ENCODE data around the gene CBX4. TPM values are rescaled to one million over a fixed set of nuclear protein-coding genes. Genes with fewer than 3 reads are reported as not detected.

The CBX4 gene
- total and polyA plus RNA-seq, 2 of the 13 experiments (the other 11 are each of a cell fraction or from before 2014, with no cell fraction given): 25.8 to 50.8 TPM

DNA sequence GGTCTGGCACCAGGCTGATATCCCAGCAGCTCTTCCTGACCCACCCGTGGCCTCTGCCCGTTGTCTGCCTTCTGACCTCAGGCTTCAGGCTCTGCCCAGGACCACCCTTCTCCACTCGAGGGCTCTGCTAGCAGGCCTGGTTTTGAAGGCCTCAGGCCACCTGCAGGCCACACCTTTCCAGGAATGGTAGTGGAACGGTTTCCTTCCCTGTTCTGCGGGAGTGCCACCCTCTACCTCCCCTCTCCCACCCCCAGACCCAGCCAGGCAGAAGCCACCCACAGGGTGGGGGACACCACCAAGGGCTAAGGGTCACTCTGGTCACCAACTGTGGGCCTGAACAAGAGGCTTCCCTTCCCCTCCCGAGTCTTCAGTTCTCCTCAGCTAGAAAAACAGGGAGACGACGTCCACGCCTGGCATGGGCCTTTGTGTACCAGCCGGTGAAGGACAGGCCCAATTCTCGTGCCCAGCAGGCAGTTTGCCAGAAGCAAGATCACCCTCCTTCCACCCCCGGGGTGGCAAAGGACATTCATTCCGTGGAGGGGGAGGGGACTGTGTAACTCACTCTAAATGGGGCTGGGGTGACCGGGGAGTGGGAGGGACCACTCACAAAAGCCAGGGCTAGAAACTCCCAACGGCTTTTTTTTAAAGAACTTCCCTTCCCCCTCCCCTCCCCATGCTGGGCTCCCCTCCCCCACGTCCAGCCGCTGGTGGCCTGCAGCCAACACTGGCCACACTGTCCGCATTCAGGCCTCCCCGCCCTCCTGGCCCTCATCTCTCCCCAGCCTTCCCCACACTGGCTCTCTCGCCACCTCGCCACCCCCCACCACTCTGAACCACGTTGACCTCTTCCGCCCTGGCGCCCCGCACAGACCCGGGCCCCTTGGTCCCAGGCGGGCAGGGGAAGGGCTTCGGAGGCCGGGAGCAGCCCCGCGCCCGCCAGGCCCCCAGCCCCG lies 7.7 kb downstream of the CBX4 start (continued):
- TF ChIP-seq RFXAP (CRISPR knock-in tag; IDR thresholded peaks at IDR 0.05; ENCODE audit: borderline replicate concordance): no peak
- TF ChIP-seq ZNF335 (CRISPR knock-in tag; IDR thresholded peaks at IDR 0.05): peak; percentile 69
- TF ChIP-seq HNRNPL (IDR thresholded peaks at IDR 0.05; ENCODE audit: low read depth, low read length): peak; percentile 90; the same call in 1 of the 2 replicates
- no peak for TF ChIP-seq EZH2 (conservative IDR thresholded peaks at IDR 0.05; ENCODE audit: low read depth, low read length)
- TF ChIP-seq, protein P1, sequence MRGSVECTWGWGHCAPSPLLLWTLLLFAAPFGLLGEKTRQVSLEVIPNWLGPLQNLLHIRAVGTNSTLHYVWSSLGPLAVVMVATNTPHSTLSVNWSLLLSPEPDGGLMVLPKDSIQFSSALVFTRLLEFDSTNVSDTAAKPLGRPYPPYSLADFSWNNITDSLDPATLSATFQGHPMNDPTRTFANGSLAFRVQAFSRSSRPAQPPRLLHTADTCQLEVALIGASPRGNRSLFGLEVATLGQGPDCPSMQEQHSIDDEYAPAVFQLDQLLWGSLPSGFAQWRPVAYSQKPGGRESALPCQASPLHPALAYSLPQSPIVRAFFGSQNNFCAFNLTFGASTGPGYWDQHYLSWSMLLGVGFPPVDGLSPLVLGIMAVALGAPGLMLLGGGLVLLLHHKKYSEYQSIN (CRISPR knock-in tag; IDR thresholded peaks at IDR 0.05; ENCODE audit: borderline replicate concordance): no peak
- TF ChIP-seq, protein P2, sequence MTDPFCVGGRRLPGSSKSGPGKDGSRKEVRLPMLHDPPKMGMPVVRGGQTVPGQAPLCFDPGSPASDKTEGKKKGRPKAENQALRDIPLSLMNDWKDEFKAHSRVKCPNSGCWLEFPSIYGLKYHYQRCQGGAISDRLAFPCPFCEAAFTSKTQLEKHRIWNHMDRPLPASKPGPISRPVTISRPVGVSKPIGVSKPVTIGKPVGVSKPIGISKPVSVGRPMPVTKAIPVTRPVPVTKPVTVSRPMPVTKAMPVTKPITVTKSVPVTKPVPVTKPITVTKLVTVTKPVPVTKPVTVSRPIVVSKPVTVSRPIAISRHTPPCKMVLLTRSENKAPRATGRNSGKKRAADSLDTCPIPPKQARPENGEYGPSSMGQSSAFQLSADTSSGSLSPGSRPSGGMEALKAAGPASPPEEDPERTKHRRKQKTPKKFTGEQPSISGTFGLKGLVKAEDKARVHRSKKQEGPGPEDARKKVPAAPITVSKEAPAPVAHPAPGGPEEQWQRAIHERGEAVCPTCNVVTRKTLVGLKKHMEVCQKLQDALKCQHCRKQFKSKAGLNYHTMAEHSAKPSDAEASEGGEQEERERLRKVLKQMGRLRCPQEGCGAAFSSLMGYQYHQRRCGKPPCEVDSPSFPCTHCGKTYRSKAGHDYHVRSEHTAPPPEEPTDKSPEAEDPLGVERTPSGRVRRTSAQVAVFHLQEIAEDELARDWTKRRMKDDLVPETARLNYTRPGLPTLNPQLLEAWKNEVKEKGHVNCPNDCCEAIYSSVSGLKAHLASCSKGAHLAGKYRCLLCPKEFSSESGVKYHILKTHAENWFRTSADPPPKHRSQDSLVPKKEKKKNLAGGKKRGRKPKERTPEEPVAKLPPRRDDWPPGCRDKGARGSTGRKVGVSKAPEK (CRISPR knock-in tag; IDR thresholded peaks at IDR 0.05; ENCODE audit: borderline replicate concordance): no peak; the same call in 1 of the 2 replicates
- 0 out of 2 replicates have a peak, but pooled peaks have one; percentile 21 for TF ChIP-seq KAT8 (CRISPR knock-in tag; IDR thresholded peaks at IDR 0.05)
- TF ChIP-seq, protein P3, sequence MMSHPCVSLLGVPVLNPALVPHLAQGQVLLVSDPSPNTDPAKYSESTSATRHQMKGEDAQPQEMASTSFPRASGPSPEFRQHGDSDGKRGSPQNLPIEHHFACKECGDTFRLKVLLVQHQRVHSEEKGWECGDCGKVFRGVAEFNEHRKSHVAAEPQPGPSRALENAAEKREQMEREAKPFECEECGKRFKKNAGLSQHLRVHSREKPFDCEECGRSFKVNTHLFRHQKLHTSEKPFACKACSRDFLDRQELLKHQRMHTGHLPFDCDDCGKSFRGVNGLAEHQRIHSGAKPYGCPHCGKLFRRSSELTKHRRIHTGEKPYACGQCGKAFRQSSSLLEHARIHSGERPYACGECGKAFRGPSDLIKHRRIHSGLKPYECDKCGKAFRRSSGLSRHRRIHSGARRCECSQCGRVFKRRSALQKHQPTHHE (CRISPR knock-in tag; IDR thresholded peaks at IDR 0.05; ENCODE audit: borderline replicate concordance): no peak; the same call in 1 of the 2 replicates
- TF ChIP-seq ASH2L (IDR thresholded peaks at IDR 0.05; ENCODE audit: insufficient read length, low read depth, low read length): no peak
- TF ChIP-seq ZNF556 (CRISPR knock-in tag; IDR thresholded peaks at IDR 0.05; ENCODE audit: borderline replicate concordance): peak; percentile 62
- TF ChIP-seq ARNT (IDR thresholded peaks at IDR 0.05): no peak
- TF ChIP-seq ISL2 (CRISPR knock-in tag; IDR thresholded peaks at IDR 0.05): peak; percentile 9; the same call in 1 of the 2 replicates
- TF ChIP-seq MIXL1 (CRISPR knock-in tag; IDR thresholded peaks at IDR 0.05): 0 out of 2 replicates have a peak, but pooled peaks have one; percentile 12
- TF ChIP-seq, protein P4, sequence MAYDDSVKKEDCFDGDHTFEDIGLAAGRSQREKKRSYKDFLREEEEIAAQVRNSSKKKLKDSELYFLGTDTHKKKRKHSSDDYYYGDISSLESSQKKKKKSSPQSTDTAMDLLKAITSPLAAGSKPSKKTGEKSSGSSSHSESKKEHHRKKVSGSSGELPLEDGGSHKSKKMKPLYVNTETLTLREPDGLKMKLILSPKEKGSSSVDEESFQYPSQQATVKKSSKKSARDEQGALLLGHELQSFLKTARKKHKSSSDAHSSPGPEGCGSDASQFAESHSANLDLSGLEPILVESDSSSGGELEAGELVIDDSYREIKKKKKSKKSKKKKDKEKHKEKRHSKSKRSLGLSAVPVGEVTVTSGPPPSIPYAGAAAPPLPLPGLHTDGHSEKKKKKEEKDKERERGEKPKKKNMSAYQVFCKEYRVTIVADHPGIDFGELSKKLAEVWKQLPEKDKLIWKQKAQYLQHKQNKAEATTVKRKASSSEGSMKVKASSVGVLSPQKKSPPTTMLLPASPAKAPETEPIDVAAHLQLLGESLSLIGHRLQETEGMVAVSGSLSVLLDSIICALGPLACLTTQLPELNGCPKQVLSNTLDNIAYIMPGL (CRISPR knock-in tag; IDR thresholded peaks at IDR 0.05; ENCODE audit: borderline replicate concordance in 1 of 2, low read depth in 1 of 2): peak; percentile 20 to 66; a peak in 2 of 4 replicates
- 0 out of 2 replicates have a peak, but pooled peaks have one; percentile 12 for TF ChIP-seq ZSCAN31 (CRISPR knock-in tag; IDR thresholded peaks at IDR 0.05; ENCODE audit: low read depth)
- TF ChIP-seq, protein P5, sequence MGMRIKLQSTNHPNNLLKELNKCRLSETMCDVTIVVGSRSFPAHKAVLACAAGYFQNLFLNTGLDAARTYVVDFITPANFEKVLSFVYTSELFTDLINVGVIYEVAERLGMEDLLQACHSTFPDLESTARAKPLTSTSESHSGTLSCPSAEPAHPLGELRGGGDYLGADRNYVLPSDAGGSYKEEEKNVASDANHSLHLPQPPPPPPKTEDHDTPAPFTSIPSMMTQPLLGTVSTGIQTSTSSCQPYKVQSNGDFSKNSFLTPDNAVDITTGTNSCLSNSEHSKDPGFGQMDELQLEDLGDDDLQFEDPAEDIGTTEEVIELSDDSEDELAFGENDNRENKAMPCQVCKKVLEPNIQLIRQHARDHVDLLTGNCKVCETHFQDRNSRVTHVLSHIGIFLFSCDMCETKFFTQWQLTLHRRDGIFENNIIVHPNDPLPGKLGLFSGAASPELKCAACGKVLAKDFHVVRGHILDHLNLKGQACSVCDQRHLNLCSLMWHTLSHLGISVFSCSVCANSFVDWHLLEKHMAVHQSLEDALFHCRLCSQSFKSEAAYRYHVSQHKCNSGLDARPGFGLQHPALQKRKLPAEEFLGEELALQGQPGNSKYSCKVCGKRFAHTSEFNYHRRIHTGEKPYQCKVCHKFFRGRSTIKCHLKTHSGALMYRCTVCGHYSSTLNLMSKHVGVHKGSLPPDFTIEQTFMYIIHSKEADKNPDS (CRISPR knock-in tag; IDR thresholded peaks at IDR 0.05): peak; percentile 75; the same call in 1 of the 2 replicates
- peak; percentile 9; the same call in 1 of the 2 replicates for TF ChIP-seq HNF4G (IDR thresholded peaks at IDR 0.05; ENCODE audit: borderline replicate concordance, low read depth, low read length)
- TF ChIP-seq HNF4G (CRISPR knock-in tag; IDR thresholded peaks at IDR 0.05; ENCODE audit: borderline replicate concordance, low read depth): 0 out of 2 replicates have a peak, but pooled peaks have one; percentile 4
